ENCODE data around the gene PPP6R2.
"Not testable (repeated sequence)": the region's sequence is repeated elsewhere in the genome, so short reads cannot be mapped to it uniquely, and the experiment has no call there.

PPP6R2 gene

GRCh38 chr22:50399751-50400331 is 56.7 kb downstream of the PPP6R2 start:
- peak; percentile 62 for DNase-seq (ENCODE audit: low spot score)

DNA sequence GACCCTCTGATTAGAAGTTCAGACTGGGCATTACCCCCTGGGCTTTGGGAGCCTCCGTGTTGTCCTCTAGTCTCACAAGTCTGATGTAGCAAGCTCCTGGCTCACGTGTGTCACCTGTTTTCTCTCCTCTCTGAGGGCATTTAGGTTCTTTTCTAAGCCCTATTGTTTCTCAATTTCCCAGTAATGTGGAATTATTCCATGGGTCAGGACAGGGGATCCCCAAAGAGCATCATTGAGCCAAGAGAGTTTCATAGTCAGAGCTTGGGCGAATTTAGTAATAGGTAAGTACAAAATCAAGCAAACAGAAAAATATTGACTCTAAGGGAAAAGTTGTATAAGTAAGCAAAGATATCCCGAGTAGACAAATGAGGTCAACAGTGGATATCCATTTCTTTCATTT is 57.3 kb downstream of the PPP6R2 start:
- no peak for DNase-seq (ENCODE audit: low spot score)

DNA sequence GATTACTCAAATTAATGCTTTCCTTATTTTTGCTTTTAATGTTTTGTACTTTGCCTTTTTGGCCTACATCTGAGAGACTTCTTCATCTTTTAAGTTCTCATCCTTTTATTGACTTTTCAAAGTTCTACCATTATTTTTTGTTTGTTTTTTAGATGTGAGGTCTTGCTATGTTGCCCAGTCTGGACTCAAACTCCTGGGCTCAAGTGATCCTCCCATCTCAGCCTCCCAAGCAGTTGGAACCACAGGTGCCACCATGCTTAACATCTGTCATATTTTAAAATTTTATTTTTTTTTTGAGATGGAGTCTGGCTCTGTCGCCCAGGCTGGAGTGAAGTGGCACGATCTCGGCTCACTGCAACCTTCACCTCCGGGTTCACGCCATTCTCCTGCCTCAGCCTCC is 57.8 kb downstream of the PPP6R2 start:
- no peak for DNase-seq (ENCODE audit: low spot score)

DNA sequence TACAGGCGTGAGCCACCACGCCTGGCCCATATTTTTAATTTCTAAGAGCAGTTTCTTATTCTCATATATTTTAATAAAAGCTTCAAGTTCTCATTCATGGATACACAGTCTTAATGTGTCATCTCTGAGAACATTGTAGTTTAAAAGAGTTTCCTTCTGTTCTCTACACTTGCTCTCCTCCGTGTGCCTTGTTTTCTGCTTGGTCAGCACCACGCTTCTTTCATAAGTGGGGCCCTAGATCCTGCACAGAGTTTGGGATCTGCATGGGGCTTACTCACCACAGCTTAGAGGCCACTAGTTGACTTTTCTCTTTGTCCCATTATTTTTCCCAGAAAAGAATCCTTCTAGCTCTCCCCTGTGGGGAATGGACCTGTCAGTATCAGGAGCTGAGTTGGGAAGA is 58.8 kb downstream of the PPP6R2 start:
- DNase-seq (ENCODE audit: low spot score), result no peak

GRCh38 chr22:50403701-50404101 is 60.6 kb downstream of the PPP6R2 start:
- no peak for DNase-seq (ENCODE audit: low spot score)

DNA sequence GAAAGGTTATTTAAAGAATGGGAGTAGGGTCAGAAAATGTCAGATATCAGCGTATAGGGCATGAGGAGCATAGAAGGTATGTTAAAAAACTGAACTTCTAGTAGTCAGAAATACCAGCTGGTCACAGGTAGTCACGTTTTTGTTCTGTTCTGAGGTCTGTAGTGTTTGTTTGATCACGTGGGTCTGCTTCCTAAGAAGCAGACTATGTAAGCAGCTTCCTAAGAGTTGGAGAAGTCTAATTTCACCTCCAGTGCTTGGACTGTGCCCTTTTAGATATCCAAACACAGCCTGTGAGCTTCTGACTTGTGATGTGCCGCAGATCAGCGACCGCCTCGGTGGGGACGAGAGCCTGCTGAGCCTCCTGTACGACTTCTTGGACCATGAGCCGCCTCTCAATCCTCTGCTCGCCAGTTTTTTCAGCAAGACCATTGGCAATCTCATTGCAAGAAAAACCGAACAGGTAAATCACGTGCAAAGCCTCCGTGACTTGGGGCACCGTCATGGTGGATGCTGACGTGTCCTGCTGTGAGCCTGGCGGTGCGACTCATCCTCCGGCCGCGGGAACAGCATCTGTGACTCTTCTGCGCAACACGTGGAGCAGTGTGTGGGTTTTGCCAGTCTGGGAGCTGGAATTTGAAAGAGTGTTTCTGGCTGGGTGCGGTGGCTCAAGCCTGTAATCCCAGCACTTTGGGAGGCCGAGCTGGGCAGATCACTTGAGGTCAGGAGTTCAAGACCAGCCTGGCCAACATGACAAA is 63.5 kb downstream of the PPP6R2 start:
- DNase-seq (ENCODE audit: low spot score), result no peak

DNA sequence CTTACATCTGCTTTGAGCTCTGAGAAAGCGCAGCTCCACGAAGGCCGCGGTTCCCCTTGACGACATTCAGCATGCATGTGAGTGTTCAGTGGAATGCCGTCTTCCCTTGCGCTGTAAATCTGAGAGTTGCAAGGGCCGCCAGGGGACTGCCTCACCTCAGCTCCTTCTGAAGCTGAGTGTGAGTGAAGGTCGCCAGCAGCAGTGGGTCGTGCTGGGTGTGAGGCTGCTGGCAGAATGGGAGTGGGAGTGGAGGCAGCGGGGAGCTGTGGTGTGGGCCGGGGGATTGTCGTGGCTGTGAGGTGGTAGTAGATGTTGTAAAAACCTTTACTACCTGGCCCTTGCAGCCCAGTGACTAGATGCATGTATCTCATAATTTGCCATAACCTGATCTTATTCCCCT is 65.2 kb downstream of the PPP6R2 start:
- DNase-seq (ENCODE audit: low spot score), result no peak

GRCh38 chr22:50408954-50409353 is 65.8 kb downstream of the PPP6R2 start:
- DNase-seq (ENCODE audit: low spot score), result not testable (repeated sequence)

DNA sequence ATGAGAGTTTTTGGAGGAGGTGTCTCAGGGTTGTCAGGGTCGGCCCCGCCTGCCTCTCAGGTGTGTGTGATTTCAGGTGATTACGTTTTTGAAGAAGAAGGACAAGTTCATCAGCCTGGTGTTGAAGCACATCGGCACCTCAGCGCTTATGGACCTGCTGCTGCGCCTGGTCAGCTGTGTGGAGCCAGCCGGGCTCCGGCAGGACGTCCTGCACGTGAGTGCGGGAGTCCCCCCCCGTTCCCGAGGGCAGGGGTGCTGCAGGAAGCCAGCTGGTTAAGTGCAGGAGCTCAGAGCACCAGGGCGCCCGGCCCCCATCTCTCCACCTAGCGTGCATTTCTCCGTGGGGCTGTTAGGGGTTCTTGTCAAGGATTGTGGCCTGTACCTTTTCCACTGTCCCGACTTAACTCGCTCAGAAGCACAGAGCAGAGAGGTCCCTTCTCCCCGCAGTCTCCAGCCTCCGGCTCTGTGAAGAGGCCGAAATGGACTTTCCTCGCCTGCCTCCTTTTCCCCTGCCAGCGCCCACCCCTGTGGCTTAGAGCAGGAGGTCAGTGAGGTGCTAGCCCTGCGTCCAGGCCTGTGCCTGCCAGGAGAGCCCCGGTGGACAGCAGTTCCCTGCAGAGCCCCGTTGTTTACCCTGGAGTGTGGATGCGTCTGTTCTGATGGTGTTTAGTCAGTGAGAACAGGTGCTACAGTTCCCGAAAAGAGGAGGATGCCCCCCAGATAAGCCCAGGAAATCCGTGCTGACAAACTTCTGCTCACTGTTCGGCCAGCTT is 71.5 kb downstream of the PPP6R2 start:
- DNase-seq (ENCODE audit: low spot score), result no peak

- DNase-seq (ENCODE audit: low spot score), result no peak
Measured at GRCh38 chr22:50415426-50415825, 72.3 kb downstream of the PPP6R2 start.

GRCh38 chr22:50416996-50417395 is 73.9 kb downstream of the PPP6R2 start:
- DNase-seq (ENCODE audit: low spot score), result no peak

- DNase-seq (ENCODE audit: low spot score), result no peak
Measured at GRCh38 chr22:50417411-50418210, 74.5 kb downstream of the PPP6R2 start.

GRCh38 chr22:50418624-50419023 is 75.5 kb downstream of the PPP6R2 start:
- no peak for DNase-seq (ENCODE audit: low spot score)

GRCh38 chr22:50419116-50419515 is 76.0 kb downstream of the PPP6R2 start:
- DNase-seq (ENCODE audit: low spot score), result no peak

DNA sequence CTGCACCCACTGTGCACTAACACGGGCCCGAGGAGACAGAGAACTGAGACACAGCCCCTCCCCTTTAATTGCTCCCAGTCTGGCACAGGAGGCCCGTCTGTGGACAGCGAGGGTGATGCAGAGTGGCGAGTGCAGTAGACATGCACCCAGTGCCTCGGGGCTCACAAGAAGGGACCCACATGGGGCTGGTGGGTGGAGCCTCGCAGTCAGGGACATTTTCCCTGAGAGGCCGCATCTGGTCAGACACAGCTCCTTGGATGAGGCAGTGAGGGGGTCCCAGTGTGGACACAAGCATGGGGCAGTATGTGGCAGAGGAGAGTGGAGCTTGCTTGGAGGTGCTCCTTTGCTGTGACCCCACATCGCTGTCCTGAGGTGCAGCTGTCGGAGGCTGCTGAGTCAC is 76.9 kb downstream of the PPP6R2 start:
- no peak for DNase-seq (ENCODE audit: low spot score)

- DNase-seq (ENCODE audit: low spot score), result no peak
Measured at GRCh38 chr22:50420581-50420980, 77.5 kb downstream of the PPP6R2 start.

DNA sequence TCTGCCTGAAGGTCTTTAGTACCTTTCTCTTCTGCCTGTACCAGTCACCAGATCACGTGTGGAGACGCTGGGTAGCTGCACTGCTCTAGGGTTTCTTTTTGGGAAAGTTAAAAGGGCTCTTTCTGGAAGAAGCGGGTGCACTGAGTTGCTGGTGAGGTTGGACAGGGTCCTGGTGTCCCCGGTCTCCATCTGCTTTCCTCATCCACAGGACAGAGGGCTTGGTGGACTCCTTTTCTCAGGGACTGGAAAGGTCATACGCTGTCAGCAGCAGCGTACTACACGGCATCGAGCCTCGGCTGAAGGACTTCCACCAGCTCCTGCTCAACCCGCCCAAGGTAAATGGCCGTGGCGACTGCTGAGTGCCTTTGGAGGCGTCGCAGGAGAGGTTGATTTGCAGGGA is 78.9 kb downstream of the PPP6R2 start:
- DNase-seq (ENCODE audit: low spot score), result no peak

GRCh38 chr22:50422961-50423815 is 80.1 kb downstream of the PPP6R2 start:
- DNase-seq (ENCODE audit: low spot score), result no peak

DNA sequence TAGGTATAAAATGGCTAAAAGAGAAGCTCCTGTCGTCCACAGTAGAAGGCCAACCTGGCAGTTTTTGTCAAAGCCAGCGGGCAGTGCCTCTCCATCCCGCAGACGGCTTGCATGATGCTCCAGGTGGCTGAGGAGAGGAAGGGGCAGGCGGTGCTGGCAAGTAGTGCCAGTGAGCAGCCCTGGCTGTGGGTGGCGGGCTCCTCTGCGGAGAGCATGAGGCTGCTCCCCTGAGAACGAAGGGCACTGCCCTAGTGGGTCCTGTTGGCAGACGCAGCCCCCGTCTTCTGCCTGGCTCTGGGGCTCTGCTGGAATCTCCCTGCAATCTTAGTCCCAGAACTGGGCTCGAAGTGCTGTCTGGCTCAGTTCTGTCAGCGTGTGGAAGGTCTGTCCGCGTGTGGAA is 80.8 kb downstream of the PPP6R2 start:
- DNase-seq (ENCODE audit: low spot score), result no peak

- DNase-seq (ENCODE audit: low spot score), result no peak
Measured at GRCh38 chr22:50425179-50425916, 82.2 kb downstream of the PPP6R2 start.

Data from hepatic stellate cell (primary cell).